Lower leg skin (tissue), 3 donors: ENCODE data around the gene RPL38.

Source experiments
- POLR2A ChIP-seq, 2 donors: fragments of 450-650 bp; IDR thresholded peaks; one replicate each; pipeline ENCODE4 v1.6.1; 2016 to 2017; ENCODE audit warnings: antibody characterized with exemption in 2 of 2, mild to moderate bottlenecking in 1 of 2, moderate library complexity in 1 of 2
- TF ChIP-seq, protein P1 (sequence below), 3 donors: fragments of 450-650 bp; IDR thresholded peaks; one replicate each; pipeline ENCODE4 v1.5.1; 2016; ENCODE audit warnings: antibody characterized with exemption in 3 of 3, mild to moderate bottlenecking in 3 of 3, moderate library complexity in 2 of 3

DNA sequence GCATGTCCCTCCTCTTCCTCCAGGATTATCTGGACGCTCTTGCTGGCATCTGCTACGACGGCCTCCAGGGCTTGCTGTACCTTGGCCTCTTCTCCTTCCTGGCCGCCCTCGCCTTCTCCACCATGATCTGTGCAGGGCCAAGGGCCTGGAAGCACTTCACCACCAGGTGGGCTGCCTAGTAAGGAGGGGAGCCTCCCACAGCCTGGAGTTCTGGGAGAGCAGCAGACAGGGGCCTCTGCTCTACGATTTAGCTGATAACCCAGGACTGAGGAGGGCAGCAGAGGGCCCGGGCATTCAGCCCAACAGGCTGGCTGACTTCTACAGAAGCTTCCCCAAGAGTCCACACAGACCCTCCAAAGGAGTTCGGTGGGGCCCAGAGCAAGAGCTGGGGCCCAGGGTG lies 48.7 kb downstream of the RPL38 start:
- TF ChIP-seq, protein P1, sequence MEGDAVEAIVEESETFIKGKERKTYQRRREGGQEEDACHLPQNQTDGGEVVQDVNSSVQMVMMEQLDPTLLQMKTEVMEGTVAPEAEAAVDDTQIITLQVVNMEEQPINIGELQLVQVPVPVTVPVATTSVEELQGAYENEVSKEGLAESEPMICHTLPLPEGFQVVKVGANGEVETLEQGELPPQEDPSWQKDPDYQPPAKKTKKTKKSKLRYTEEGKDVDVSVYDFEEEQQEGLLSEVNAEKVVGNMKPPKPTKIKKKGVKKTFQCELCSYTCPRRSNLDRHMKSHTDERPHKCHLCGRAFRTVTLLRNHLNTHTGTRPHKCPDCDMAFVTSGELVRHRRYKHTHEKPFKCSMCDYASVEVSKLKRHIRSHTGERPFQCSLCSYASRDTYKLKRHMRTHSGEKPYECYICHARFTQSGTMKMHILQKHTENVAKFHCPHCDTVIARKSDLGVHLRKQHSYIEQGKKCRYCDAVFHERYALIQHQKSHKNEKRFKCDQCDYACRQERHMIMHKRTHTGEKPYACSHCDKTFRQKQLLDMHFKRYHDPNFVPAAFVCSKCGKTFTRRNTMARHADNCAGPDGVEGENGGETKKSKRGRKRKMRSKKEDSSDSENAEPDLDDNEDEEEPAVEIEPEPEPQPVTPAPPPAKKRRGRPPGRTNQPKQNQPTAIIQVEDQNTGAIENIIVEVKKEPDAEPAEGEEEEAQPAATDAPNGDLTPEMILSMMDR (IDR thresholded peaks at IDR 0.05), result no peak
- TF ChIP-seq POLR2A (IDR thresholded peaks at IDR 0.05), result no peak
